NOMO-1 treated with dmso at 0.1 percent for 144 hours (cell line): Measurements from ENCODE around the gene USP7.
"Not testable (repeated sequence)": the region's sequence is repeated elsewhere in the genome, so short reads cannot be mapped to it uniquely, and the experiment has no call there.

Experiments used
- DNase-seq: peaks from one replicate; lab custom pipeline; 2025; ENCODE audit not compliant: unreplicated experiment; lab: John Stamatoyannopoulos, UW

Gene USP7

DNA sequence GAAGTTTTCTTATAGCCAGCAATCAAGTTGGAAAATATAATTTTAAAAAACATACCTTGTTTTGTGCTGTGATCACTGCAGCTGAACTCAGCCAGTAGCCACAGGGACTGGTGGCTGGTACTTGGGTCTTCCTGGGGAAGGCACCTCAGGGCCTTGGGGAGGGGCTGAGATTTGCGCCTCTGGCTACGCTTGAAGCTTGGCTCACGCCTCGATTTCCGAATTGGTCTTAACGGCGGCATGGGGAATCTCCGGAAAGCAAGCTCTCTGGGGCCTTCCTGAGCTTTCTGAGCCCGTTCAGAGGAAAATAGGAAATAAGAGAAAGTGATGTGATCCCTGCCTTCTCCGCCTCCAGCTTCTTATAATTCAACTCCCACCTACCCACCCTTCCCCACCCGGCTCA lies 11.3 kb upstream of the USP7 start:
- DNase-seq: no peak

- no peak for DNase-seq
These were observed 9.3 kb upstream of the USP7 start for GRCh38 chr16:8972843-8973586.

GRCh38 chr16:8971416-8971815 lies 7.7 kb upstream of the USP7 start:
- DNase-seq: no peak

DNA sequence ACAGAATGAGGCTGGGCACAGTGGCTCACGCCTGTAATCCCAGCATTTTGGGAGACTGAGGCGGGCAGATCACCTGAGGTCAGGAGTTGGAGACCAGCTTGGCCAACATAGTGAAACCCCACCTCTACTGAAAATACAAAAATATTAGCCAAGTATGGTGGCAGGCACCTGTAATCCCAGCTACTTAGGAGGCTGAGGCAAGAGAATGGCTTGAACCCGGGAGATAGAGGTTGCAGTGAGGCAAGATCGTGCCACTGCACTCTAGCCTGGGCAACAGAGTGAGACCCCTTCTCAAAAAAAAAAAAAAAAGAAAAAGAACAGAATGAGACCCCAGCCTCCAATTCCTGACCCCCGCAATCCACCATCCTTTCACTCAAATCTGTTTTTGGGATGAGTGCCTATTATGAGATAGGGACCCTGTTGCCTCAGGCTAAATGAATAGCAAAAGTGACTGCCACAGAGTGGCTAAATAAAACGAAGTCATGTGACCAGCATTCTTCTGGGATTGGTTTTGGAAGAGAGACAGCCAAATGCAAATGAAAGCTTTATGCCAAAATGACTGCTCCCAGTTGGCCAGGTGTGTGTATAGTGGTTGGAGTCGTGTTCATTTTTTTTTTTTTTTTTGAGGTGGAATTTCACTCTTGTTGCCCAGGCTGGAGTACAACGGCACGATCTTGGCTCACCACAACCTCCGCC lies 5.6 kb upstream of the USP7 start:
- not testable (repeated sequence) for DNase-seq

GRCh38 chr16:8968054-8968453 lies 4.3 kb upstream of the USP7 start:
- DNase-seq: not testable (repeated sequence)

DNA sequence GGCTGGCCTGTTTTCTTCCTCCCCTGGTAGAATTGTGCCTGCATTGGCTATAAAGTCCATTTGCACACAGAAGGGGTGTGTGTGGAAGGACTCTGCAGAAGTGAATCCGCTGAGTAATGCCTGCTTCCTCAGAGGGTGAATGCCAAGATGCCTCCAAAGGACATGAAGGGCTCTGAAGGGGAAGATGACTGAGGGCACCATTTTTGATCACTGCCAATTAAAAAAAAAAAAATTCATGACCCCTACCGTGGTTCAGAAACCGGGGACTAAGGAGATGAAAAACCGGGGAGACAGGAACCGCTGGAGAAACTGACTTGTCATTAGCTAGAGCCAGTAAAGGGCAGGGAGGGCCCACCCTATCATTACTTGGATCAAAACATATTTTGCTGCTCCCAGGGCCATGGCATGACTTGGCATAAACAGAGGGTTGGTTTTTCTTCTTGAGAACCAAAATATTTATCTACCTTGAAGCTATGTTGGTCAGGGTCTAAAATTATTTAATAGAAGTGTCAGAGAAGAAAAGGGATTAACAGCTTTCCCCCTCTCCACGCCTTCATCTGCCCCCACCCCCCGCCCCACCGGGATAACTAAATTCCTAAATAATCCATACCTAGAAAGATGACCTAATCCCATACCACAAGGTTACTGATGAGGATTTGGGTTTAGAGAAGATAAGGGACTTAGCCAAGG lies 3.6 kb upstream of the USP7 start:
- DNase-seq: peak; percentile 73

- no peak for DNase-seq
These were observed 3.1 kb upstream of the USP7 start for GRCh38 chr16:8966817-8967131.

GRCh38 chr16:8964462-8964861 lies 756 bp upstream of the USP7 start:
- DNase-seq: no peak

- no peak for DNase-seq
These were observed 491 bp downstream of the USP7 start for GRCh38 chr16:8963010-8963820.

- DNase-seq: no peak
These were observed 1.2 kb downstream of the USP7 start for GRCh38 chr16:8962393-8963009.

- no peak for DNase-seq
These were observed 1.8 kb downstream of the USP7 start for GRCh38 chr16:8961811-8962390.

DNA sequence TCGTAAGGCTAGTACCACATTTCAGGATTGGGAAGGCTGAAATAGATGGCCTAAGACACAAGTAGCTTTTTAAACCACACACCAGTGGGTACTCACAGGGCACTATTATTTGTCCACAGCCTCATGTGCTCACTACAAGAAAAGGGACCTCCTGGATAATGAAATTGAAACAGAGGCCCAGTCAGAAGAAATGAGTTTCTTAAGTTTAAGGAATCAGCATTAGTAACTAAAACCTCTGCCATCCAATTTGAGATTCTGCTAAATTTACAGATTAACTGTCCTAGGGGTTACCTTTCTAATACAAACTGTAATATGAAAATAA lies 3.0 kb downstream of the USP7 start:
- no peak for DNase-seq

DNA sequence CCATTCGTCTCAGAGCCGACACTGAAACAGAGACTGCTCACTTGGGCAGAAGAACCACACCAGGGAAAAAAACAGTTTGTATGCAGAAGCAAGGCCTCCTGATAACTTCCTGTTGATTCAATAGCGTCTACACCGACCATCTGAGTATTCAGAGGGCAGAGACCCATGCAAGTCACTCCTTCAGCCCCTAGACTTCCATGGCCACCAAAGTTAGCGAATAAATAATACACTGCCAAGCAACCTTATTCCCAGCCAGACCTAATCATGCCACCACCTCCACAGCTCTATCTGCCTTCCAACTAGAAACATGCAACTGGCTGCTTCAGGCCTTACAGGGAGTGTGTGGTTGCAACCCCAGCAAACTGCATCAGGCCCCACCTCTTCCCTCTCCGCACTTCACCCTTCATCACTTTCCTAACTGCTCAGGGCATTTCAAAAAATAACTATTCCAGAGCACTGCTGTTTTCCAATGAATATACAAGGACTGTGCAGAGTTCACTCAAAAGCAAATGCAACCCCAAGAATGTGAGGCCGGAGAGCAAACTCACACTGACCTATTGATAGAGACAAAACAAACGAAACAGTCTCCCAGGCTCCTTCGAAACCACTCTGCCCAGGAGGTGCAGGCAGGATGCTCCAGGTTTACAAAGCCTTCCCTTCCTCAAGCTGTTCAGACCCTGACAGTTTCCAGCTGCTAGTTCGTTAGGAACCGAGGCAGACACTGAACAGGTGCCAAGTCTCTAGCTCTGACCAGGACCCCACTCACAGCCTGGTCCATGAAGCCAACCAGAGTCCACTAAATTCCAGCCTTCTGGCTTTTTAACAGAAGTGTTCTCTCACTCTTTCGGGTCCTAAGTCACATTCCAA lies 3.6 kb downstream of the USP7 start:
- DNase-seq: no peak

DNA sequence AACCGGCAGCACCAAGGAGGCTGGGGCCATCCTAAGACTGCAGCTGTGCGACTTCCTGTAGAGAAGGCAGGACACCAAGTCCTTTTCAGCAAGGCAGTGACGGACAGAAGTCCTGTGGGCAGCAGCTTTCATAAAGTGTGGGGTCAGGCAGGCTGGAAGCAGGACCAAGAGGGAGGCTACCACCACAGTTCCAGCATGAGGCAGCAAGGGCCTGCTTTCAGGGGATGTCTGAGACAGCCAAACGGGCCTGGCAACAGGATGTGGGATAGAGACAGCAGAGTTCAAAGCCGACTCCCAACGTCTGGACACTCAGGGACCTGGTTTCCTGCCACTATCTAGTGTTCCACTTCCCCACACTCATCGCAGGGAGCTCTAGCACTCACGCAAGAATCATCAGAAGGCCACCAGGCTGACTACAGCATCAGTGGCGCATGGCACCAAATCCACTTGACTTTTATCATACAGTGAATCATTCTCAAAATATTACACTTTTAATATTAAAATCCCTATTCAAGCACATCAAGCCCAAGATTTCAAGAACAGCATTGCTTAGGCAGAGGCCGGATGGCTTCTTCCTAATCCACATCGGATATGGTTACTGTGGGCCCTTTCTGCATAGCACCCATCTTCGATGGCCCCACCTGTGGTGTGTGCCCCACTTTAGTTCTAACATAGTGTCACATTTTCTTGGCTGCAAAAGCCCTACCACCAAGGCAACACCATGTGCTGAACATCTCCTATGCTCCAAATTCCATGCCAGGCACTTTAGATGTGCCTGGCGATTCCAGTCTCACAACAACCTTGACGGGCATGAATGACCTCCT lies 5.2 kb downstream of the USP7 start:
- no peak for DNase-seq

DNA sequence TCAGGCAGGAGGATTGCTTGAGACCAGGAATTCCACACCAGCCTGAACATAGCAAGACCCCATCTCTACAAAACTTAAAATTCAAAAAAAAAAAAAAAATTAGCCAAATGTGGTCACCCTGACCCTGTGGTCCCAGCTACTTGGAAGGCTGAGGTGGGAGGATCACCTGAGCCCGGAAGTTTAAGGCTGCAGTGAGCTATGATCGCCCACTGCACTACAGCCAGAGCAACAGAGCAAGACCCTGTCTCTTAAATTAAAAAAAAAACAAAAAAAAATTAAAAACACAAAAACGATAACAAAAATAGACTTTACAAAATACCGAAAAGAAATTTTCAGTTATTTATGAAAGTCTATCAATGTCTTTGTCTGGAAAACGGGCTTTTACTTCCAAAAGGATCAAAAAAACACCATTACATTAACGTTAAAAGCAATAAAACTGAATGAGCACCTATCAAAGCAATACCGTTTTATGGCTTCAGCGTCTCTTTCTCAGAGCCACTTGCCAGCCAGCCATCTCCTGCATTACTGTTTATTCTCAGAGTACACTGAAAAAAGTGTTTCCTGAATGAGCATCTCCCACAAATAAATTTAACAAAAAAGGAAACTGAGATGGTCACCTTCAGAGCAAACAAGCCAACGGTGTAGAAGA lies 6.1 kb downstream of the USP7 start:
- DNase-seq: no peak

- peak; percentile 12 for DNase-seq
These were observed 6.7 kb downstream of the USP7 start for GRCh38 chr16:8957063-8957397.

- no peak for DNase-seq
These were observed 7.2 kb downstream of the USP7 start for GRCh38 chr16:8956265-8957062.

GRCh38 chr16:8955828-8956227 lies 7.9 kb downstream of the USP7 start:
- no peak for DNase-seq
